ENCODE measurements around the gene MEGF11. TPM values are rescaled to one million over a fixed set of nuclear protein-coding genes. Genes with fewer than 3 reads are reported as not detected.

The MEGF11 gene
- total RNA-seq, 1 experiment from 2014 or later, result not detected

GRCh38 chr15:66239514-66239913 is 14.0 kb downstream of the MEGF11 start:
- no TSS peak for BruUV-seq (replicated peaks)
- Histone ChIP-seq H3K4me3 (no peak overlapping the region), H3K4me1 (replicated peaks; ENCODE audit: insufficient read depth) (no peaks in the 10 kb centered on the region), H3K36me3 (ENCODE audit: low read depth) (no peaks in the 10 kb centered on the region), H2AFZ (no peak overlapping the region), H3K27ac (no peak overlapping the region), H3K4me2 (no peak overlapping the region), H3K9me3 (ENCODE audit: insufficient read depth, low read depth) (no peaks in the 10 kb centered on the region), H4K20me1 (ENCODE audit: insufficient read depth) (no peaks in the 10 kb centered on the region), H3K9me2 (ENCODE audit: insufficient read depth) (no peaks in the 10 kb centered on the region), H3K79me2 (ENCODE audit: low read depth) (no peaks in the 10 kb centered on the region), H3K27me3 (ENCODE audit: insufficient read depth, low read depth) (0 out of 2 replicates have a peak, but pooled peaks cover 4% of the 10 kb centered on the region), H3F3A (ENCODE audit: insufficient read depth, low read depth) (no peaks in the 10 kb centered on the region)
- ChIA-PET POLR2A (ENCODE audit: unreplicated experiment) (no interaction called here), CTCF (no interaction called here)
- intact Hi-C loops (cut with micrococcal nuclease; ENCODE audit: unreplicated experiment), result no loop called here
- TF ChIP-seq, protein P1, sequence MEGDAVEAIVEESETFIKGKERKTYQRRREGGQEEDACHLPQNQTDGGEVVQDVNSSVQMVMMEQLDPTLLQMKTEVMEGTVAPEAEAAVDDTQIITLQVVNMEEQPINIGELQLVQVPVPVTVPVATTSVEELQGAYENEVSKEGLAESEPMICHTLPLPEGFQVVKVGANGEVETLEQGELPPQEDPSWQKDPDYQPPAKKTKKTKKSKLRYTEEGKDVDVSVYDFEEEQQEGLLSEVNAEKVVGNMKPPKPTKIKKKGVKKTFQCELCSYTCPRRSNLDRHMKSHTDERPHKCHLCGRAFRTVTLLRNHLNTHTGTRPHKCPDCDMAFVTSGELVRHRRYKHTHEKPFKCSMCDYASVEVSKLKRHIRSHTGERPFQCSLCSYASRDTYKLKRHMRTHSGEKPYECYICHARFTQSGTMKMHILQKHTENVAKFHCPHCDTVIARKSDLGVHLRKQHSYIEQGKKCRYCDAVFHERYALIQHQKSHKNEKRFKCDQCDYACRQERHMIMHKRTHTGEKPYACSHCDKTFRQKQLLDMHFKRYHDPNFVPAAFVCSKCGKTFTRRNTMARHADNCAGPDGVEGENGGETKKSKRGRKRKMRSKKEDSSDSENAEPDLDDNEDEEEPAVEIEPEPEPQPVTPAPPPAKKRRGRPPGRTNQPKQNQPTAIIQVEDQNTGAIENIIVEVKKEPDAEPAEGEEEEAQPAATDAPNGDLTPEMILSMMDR (conservative IDR thresholded peaks at IDR 0.05), result no peak
- no peak for TF ChIP-seq EZH2 (IDR thresholded peaks at IDR 0.05; ENCODE audit: low read depth)
- no peak for DNase-seq

GRCh38 chr15:66238318-66238717 is 15.2 kb downstream of the MEGF11 start:
- Histone ChIP-seq H4K20me1 (ENCODE audit: insufficient read depth) (no peaks in the 10 kb centered on the region), H3K4me3 (no peak overlapping the region), H2AFZ (no peak overlapping the region), H3K4me1 (replicated peaks; ENCODE audit: insufficient read depth) (no peaks in the 10 kb centered on the region), H3K9me2 (ENCODE audit: insufficient read depth) (no peaks in the 10 kb centered on the region), H3F3A (ENCODE audit: insufficient read depth, low read depth) (no peaks in the 10 kb centered on the region), H3K27ac (no peak overlapping the region), H3K4me2 (no peak overlapping the region), H3K27me3 (ENCODE audit: insufficient read depth, low read depth) (no peaks in the 10 kb centered on the region), H3K9me3 (ENCODE audit: insufficient read depth, low read depth) (no peaks in the 10 kb centered on the region), H3K79me2 (ENCODE audit: low read depth) (no peaks in the 10 kb centered on the region), H3K36me3 (ENCODE audit: low read depth) (no peaks in the 10 kb centered on the region)
- no peak for DNase-seq
- ChIA-PET POLR2A (ENCODE audit: unreplicated experiment) (no interaction called here), CTCF (no interaction called here)
- intact Hi-C loops (cut with micrococcal nuclease; ENCODE audit: unreplicated experiment), result no loop called here
- no peak for TF ChIP-seq EZH2 (IDR thresholded peaks at IDR 0.05; ENCODE audit: low read depth)
- TF ChIP-seq, protein P1 (conservative IDR thresholded peaks at IDR 0.05), result no peak
- BruUV-seq (replicated peaks), result no TSS peak

DNA sequence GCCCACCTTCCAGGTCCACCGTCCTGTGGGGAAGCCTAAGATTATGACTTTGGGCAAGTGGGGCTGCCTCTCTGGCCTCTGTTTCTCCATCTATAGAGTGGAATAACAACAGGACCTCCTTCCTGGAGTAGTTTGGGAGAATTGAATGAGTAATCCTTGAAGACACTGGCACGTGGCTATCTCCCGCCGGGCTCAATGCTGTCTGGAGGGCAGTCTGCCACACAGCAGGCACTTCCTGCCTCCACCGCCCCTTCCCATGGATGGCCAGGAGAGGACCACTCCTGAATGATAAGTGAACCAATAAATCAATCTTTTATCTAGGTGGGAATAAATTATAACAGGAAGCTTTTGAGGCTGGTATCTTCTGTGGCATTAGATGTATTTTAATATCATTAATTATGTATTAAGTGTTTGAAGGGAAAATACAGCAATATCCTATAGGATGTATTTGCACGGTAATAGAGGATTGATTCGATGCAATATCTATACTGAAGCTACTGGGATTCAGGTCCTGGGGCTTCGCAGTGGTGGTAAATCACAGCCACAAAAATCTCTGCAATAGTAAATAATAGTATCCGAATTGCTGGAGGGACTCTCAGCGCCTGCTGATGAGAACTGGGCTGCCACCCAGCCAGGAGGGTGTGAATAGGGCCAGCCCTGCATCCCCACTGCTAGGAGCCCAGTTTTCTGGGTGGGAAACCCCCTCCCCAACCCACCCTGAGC is 15.9 kb downstream of the MEGF11 start:
- no peak for DNase-seq
- Histone ChIP-seq H3K79me2 (ENCODE audit: low read depth) (no peaks in the 10 kb centered on the region), H3F3A (ENCODE audit: insufficient read depth, low read depth) (no peaks in the 10 kb centered on the region), H3K36me3 (ENCODE audit: low read depth) (no peaks in the 10 kb centered on the region), H3K4me3 (no peak overlapping the region), H3K9me3 (ENCODE audit: insufficient read depth, low read depth) (no peaks in the 10 kb centered on the region), H3K4me1 (replicated peaks; ENCODE audit: insufficient read depth) (no peaks in the 10 kb centered on the region), H3K9me2 (ENCODE audit: insufficient read depth) (no peaks in the 10 kb centered on the region), H2AFZ (no peak overlapping the region), H3K27me3 (ENCODE audit: insufficient read depth, low read depth) (no peaks in the 10 kb centered on the region), H3K27ac (no peak overlapping the region), H4K20me1 (ENCODE audit: insufficient read depth) (no peaks in the 10 kb centered on the region), H3K4me2 (no peak overlapping the region)
- intact Hi-C loops (cut with micrococcal nuclease; ENCODE audit: unreplicated experiment), result no loop called here
- POLR2A ChIA-PET (ENCODE audit: unreplicated experiment), result no interaction called here
- TF ChIP-seq, protein P1 (conservative IDR thresholded peaks at IDR 0.05), result no peak
- no peak for TF ChIP-seq EZH2 (IDR thresholded peaks at IDR 0.05; ENCODE audit: low read depth)
- CTCF ChIA-PET, result no interaction called here
- no TSS peak for BruUV-seq (replicated peaks)
